NB4 (cell line): ENCODE data around the gene PCNX2.

Experiments used
- CTCF ChIP-seq: IDR thresholded peaks from one replicate; pipeline ENCODE4 v1.5.1; 2012; ENCODE audit warnings: low read depth, low read length
- MAX ChIP-seq: IDR thresholded peaks from 2 replicates; pipeline ENCODE4 v1.6.1; 2011; ENCODE audit warnings: low read depth, low read length

- TF ChIP-seq CTCF (no peak), MAX (no peak)
These were observed 50.2 kb downstream of the PCNX2 start for GRCh38 chr1:233245191-233245765.
